ENCODE results near the gene EIF4H.

EIF4H gene

GRCh38 chr7:74228951-74229900 is 55.1 kb downstream of the EIF4H start:
- DNase-seq: no peak

DNA sequence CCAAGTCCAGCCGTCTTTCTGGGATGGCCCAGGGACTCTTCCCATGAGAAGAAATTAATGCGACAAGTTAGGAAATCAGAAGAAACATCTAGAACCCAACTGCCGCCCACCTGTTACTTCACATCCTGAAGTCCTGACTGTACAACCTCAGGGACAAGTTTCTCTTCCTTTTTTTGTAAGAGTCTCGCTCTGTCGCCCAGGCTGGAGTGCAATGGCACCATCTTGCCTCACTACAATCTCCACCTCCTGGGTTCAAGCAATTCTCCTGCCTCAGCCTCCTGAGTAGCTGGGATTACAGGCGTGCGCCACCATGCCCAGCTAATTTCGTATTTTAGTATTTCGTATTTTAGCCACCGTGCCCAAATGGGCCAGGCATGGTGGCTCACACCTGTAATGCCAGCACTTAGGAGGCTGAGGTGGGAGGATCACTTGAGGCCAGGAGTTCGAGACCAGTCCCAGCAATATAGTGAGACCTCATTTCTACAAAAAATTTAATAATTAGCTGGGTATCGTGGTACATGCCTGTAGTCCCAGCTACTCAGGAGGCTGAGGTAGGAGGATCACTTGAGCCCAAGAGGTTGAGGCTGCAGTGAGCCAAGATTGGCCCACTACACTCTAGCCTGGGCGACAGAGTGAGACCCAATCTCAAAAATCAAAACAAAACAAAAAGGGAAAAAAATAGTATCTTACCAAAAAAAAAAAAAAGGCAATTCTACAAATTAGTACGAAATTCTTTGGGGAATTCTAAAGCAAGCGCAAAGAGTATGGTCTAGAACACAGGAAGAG is 56.5 kb downstream of the EIF4H start:
- DNase-seq: no peak

DNA sequence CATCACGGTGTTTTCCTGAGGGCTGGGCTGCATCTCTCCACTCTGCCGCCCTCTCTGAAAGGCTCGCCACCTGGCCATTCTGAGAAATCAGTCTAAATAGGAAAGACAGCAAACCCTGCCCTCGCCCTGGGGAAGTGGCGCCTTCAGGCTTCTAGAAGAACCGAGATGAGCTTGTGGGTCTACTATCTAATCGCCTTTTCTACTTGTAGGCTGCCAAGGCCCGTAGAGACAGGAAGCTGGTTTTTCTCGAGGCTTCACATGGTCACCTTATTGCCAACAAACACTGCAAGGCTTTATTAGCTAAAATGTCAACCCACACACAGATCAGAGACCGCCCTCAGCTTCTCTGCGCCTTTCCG is 57.1 kb downstream of the EIF4H start:
- DNase-seq: no peak

DNA sequence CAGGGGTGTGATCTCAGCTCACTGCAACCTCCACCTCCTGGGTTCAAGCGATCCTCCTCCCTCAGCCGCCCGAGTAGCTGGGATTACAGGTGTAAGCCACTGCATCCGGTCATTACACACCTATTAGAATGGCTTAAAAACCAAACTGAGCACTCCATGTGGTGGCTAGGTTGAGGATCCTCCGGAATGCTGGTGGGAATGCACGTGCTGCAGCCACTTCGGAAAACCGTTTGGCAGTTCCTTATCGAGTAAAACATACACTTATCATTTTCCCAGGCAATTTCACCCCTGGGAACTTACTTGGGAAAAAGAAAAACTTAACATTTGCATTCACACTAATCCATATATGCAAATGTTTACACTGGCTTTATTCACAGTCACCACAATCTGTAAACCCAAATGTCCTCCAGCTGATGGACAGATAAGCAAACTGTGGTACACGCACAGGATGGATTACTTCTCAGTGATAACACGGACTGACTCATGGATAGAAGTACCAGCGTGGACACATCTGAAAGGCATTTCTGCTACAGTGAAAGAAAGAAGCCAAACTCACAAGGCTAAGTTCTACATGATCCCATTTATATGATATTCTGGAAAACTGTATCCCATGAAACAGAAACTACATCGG is 59.6 kb downstream of the EIF4H start:
- DNase-seq: peak; percentile 10

- DNase-seq: no peak
These were observed 61.5 kb downstream of the EIF4H start for GRCh38 chr7:74235518-74236268.

- no peak for DNase-seq
These were observed 62.1 kb downstream of the EIF4H start for GRCh38 chr7:74236284-74236683.

GRCh38 chr7:74240482-74240881 is 66.3 kb downstream of the EIF4H start:
- DNase-seq: no peak

DNA sequence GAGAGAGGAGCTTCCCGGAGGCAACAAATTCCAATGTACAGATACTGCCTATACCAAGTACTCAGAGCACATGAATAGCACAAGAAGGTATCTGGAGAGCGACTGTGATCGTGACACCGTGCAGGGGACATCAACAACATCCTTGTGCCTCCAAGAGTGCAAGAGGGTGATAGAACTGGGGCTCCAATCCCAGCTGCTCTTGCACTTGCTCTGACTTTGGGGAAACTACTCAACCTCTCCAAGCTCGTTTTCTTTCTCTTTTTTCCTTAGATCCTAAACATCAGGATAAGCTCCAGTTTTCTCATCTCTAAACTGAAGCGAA is 67.9 kb downstream of the EIF4H start:
- no peak for DNase-seq

- no peak for DNase-seq
These were observed 72.3 kb downstream of the EIF4H start for GRCh38 chr7:74246497-74246896.

Measured in fibroblast of upper back skin (primary cell).